Body of pancreas (tissue), 4 donors: ENCODE measurements around the gene CYREN.

ENCODE experiments used
- POLR2A ChIP-seq, 3 donors: fragments of 450-650 bp; IDR thresholded peaks; one replicate each; pipeline ENCODE4 v1.6.1; 2016; ENCODE audit warnings: antibody characterized with exemption in 3 of 3, mild to moderate bottlenecking in 2 of 3
- TF ChIP-seq, protein P1 (sequence below), 7 experiments: fragments of 450-650 bp in 4 of 7; fragments of 200-600 bp in 3 of 7; sonication (generic) in 3 of 7; IDR thresholded peaks; one replicate each; pipeline ENCODE4 v1.5.1; 2016 to 2019; ENCODE audit warnings: antibody characterized with exemption in 7 of 7

DNA sequence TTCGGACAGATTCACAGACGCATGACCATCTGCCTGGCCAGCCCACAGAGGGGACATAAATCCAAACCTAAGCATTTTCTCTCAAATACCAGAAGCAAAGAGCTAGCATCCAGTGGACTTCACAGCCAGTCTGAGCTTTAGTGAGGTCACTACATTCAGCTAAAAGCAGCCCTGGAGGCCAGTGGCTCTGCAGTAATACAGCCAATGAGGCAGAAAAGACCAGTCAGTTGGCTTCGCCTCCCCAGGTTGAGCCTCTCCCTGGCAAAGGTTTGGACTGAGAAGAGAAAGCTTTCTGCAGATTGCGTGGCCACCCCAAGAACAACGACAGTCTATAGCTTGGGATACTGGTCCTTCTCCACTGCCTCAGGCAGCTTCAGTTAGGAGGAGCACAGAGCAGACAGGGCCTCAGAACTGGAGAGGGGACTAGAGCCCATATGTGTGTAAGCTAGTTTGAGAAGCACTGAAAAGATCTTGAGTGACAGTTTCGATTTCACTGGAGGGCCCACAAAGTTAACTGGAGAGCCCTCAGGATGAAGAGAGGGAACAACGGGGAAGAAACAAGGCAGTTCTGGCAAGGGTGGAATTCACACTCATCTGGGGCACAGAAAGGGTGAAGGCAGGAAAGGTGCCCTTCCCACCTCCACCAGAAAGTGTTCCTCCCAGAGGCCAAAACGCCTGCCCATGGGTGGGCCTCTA is 37.0 kb upstream of the CYREN start:
- TF ChIP-seq, protein P1, sequence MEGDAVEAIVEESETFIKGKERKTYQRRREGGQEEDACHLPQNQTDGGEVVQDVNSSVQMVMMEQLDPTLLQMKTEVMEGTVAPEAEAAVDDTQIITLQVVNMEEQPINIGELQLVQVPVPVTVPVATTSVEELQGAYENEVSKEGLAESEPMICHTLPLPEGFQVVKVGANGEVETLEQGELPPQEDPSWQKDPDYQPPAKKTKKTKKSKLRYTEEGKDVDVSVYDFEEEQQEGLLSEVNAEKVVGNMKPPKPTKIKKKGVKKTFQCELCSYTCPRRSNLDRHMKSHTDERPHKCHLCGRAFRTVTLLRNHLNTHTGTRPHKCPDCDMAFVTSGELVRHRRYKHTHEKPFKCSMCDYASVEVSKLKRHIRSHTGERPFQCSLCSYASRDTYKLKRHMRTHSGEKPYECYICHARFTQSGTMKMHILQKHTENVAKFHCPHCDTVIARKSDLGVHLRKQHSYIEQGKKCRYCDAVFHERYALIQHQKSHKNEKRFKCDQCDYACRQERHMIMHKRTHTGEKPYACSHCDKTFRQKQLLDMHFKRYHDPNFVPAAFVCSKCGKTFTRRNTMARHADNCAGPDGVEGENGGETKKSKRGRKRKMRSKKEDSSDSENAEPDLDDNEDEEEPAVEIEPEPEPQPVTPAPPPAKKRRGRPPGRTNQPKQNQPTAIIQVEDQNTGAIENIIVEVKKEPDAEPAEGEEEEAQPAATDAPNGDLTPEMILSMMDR (IDR thresholded peaks at IDR 0.05), result no peak
- no peak for TF ChIP-seq POLR2A (IDR thresholded peaks at IDR 0.05)
